Cerebellar cortex (tissue), 1 donor: ENCODE data around the gene RPL18A.

ENCODE experiments used
- DNase-seq: peaks from one replicate; pipeline ENCODE4 v3.0.0-alpha.2; 2015; ENCODE audit warnings: low spot score

The RPL18A gene

DNA sequence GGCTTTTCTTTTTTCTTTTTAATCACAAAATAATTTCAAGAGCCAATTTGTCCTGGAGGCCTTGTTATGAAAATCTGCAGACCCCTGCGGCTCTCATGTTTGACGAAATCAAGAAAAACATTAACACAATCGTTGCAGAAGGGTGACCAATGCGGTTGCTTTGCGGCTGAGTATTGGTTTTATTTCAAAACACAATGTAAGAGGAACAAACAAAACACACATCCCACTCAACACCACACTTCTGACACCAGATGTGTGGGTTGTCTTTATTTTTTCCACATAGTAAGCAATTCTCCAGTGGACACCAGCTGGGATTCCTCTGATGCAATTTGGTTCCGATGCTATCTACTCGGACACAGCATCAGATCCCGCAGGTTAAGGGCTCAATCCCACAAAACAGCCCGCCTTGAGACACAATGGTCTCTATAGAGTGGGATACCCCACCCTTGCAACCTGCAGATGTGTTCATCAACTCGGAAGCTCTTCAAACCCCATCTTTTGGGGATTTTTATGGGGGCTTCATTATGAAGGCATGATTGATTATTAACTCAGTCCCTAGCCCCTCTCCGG is 51.2 kb downstream of the RPL18A start:
- no peak for DNase-seq
